MM.1S (cell line): ENCODE data around the gene TMEM82.

Source experiments
- CTCF ChIP-seq: fragments of 300-600 bp; sonication (generic); IDR thresholded peaks from 2 replicates; pipeline ENCODE4 v1.5.1; 2016; ENCODE audit warnings: antibody characterized with exemption, low read length, mixed read lengths
- EZH2 ChIP-seq: fragments of 300-600 bp; sonication (generic); optimal IDR thresholded peaks from 2 replicates; pipeline ENCODE3; 2017; ENCODE audit warnings: low read depth, mild to moderate bottlenecking, antibody characterized with exemption, low read length, mixed read lengths
- EZH2phosphoT487 ChIP-seq: fragments of 300-600 bp; sonication (generic); IDR thresholded peaks from 2 replicates; pipeline ENCODE4 v1.6.1; 2018; ENCODE audit warnings: antibody characterized with exemption, low read length

- TF ChIP-seq CTCF (no peak), EZH2phosphoT487 (no peak), EZH2 (no peak)
Measured at GRCh38 chr1:15702722-15703550, 39.4 kb upstream of the TMEM82 start.
